ENCODE measurements around the gene DACH1.

DACH1 gene

GRCh38 chr13:71624653-71625600, 242.1 kb downstream of the DACH1 start:
- no peak for DNase-seq (ENCODE audit: low read depth in 3 of 3)

GRCh38 chr13:71621174-71622124, 245.6 kb downstream of the DACH1 start:
- DNase-seq (ENCODE audit: low read depth in 3 of 3): no peak

DNA sequence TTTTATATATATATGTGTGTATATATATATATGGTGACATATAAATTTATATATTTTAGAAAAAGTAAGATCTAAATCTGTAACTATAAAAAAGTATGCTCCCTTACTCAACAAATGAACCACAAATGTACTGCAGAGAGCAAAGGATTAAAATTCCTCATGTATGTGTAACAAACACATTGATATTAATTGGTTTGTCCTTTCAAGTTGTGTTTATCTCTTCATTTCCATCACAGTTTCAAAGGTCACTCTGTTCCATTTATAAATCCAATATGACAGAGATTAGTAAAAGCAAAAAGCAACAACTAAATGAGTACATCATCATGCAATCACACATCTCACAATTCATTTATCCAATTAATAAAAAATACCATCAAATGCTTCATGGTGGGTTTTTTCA, 247.9 kb downstream of the DACH1 start:
- DNase-seq (ENCODE audit: low read depth in 3 of 3): no peak

GRCh38 chr13:71618159-71618558, 248.8 kb downstream of the DACH1 start:
- DNase-seq (ENCODE audit: low read depth in 3 of 3): no peak

DNA sequence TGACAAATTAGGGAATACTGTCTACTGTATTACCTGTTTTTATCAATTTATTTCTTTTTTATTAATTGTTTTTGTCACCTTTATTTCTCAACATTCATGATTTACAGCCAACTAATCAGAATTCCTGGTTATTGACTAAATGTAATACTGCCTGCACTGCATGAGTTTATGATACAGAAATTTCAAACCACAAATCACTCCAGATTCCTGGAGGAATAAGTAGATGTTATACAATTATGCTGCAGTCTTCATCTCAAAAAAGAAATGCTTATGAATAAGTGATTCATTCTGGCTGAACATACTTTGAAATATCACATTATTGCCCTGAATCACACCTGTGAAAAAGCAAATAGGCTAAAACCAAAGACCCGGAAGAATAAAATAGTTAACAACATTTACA, 249.7 kb downstream of the DACH1 start:
- DNase-seq (ENCODE audit: low read depth in 3 of 3): no peak

DNA sequence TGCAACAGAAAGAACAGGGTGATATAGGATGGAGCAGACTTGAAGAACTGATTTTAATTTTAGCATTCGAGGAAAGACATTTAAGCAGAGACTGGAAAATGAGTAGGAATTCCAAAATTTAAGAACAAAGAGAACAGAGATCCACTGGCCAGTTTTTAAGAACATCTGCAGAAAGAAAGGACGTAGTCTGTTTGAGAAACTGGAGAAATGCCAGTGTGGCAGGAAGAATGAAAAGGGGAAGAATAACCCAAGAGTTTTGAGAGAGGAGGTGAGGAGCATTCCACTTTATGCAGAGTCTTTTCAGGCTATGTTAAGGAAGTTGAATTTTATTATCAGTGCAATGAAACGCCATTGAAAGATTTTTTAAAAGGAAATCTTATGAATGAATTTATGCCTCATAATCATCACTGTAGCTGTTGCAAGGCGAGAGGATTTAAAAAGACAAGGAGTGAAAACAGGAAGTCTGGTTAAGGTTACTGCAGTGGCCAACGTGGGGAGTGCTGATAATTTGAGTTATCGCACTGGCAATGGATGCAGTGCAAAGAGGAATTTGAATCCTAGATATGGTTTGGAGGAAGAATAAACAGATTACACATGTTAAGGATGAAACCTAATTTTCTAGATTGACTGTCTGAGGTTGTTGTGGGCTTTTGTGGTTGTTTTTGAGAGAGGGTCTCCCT, 253.8 kb downstream of the DACH1 start:
- no peak for DNase-seq (ENCODE audit: low read depth in 3 of 3)

DNA sequence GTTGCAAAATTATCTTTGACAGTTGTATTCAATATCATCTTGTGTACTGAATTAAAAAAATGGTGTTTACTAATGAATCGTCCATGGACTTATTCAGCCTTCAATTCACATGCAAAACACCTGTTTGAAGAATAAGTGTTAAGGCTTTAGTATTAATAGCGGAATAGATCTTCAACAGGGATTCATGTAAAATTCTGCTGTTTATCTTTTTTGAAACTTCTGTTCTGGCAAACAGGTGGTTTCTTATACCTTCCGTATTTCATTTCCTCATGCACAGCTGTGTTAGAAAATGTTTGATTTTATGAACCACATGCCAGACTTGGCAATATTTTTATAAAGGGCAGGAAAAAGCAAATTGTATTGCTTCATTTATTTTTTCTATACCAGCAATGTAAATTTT, 255.7 kb downstream of the DACH1 start:
- no peak for DNase-seq (ENCODE audit: low read depth in 3 of 3)

GRCh38 chr13:71610876-71611275, 256.1 kb downstream of the DACH1 start:
- DNase-seq (ENCODE audit: low read depth in 3 of 3): no peak

- no peak for DNase-seq (ENCODE audit: low read depth in 3 of 3)
Measured at GRCh38 chr13:71609271-71609670, 257.7 kb downstream of the DACH1 start.

DNA sequence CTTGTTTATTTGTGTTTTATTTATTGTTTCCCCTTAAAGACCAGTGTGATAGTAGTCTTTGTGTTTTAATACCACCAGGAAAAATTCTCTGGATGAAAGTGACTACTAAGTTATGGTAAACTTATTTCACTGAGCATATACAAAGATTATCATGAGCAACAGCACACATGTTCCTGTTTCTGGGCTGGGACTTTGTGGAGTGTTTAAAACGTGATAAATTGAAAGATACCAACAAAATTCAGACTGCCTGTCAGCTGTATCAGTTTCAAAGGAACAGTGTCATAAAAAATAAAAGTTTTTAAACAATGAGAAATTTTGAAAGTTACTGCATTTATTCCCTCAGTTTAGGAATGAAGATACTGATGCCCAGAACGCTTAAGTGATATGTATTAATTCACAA, 259.4 kb downstream of the DACH1 start:
- no peak for DNase-seq (ENCODE audit: low read depth in 3 of 3)

- DNase-seq (ENCODE audit: low read depth in 3 of 3): no peak
Measured at GRCh38 chr13:71606818-71607217, 260.2 kb downstream of the DACH1 start.

GRCh38 chr13:71605744-71606143, 261.3 kb downstream of the DACH1 start:
- DNase-seq (ENCODE audit: low read depth in 3 of 3): no peak

DNA sequence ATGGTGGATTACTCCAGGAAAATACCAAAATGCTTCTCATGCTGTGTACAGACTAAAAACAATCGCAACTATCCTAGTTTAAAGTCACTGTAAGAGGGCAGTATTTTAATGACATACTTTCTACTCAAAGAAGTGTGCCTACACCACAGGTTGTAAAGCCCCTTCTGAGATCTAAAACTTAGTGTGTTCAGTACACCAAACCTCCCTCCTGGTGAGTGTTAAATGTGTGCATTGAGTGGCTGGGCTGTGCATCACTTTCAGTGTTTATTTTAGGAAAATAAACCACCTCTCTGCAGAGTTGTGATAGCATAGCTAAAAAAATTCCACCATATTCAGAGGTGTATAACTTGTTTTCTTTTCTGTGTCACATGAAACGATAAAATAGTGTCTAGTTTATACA, 263.7 kb downstream of the DACH1 start:
- no peak for DNase-seq (ENCODE audit: low read depth in 3 of 3)

DNA sequence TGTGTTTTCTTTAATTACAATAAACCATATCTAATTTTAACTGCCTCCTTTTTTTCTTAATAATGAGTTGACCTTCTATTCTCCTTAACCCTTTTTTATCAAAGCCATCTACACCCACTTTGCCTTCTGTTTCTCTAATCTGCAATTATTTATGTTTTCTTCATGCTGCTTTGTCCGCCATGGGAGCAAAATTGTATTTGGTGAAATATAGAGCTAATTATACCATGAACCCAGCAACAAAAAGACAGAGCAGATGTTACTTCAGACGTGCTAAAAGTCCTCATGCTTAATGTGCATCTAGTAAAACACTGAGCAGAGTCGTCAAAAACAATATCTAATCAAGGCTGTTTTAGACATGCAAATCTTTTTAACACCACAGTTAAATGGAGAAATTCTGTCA, 264.7 kb downstream of the DACH1 start:
- no peak for DNase-seq (ENCODE audit: low read depth in 3 of 3)

- no peak for DNase-seq (ENCODE audit: low read depth in 3 of 3)
Measured at GRCh38 chr13:71597150-71597549, 269.9 kb downstream of the DACH1 start.

DNA sequence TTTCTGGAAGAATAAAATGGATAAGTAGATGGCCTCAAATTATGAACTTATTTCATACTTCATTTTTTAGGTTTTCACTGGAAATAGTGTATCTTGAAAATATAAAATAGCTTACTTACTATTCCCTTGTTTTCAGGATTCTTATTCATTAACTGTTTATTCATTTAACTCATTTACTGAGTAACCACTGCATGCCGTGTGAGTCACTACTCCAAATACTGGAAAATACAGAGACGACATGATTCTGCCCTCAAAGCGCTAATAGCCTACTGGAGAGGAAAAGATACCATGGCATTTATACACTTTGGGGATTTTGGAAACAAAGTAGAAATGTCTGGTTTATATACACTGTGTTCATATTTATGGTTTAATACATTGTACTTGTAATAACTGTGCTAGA, 270.9 kb downstream of the DACH1 start:
- no peak for DNase-seq (ENCODE audit: low read depth in 3 of 3)

GRCh38 chr13:71593566-71593965, 273.4 kb downstream of the DACH1 start:
- DNase-seq (ENCODE audit: low read depth in 3 of 3): no peak

DNA sequence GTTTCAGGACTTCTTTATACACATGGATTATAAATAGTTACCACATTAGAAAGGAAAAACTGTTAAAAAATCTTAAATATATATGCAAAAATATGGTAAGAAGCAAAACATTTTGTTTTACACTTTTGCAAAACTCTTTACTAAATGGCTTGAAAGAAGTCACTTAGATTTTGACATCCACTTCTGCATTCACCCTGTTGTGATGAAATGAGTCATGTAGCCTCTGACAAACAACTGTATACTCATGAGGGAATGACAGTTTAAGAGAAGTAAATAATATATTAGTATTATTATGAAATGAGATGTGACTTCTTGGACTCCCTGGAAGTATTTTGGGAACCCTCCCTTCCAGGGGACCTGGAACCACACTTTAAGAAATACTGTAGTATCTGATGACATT, 275.6 kb downstream of the DACH1 start:
- DNase-seq (ENCODE audit: low read depth in 3 of 3): no peak

DNA sequence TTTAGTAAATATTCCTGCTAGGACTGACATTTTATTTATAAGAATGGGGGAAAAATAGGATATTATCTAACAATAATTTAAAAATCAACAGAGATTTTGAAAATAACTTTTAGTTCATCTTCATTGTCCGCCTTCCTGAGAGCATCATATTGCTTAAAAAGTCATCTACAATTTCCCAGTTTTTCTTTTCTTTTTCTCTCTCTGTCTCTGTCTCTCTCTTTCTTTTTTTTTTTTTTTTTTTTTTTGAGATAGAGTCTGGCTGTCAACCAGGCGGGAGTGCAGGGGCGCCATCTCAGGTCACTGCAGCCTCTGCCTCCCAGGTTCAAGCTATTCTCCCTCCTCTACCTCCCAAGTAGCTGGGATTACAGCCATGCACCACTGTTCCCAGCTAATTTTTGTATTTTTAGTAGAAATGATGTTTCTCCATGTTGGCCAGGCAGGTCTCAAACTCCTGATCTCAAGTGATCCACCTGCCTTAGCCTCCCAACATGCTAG, 276.3 kb downstream of the DACH1 start:
- no peak for DNase-seq (ENCODE audit: low read depth in 3 of 3)

GRCh38 chr13:71589032-71589431, 278.0 kb downstream of the DACH1 start:
- no peak for DNase-seq (ENCODE audit: low read depth in 3 of 3)

DNA sequence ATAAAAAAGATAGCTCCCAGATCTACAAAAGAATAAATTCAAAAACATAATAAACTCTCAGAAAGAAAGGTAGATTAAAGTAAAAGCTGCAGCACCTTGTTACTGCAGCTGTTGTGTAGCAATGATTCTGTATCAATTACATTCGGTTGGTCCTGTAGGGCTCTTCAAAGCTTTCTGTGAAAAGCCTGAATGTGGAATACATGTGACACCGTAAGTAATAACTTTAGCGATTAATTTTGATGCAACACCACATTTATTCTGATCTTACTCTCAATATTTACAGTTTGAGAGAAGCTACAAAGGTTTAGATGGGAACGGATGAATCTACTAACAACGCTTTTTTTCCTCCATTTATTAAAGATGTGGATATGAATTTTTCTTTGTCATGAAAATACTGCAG, 279.2 kb downstream of the DACH1 start:
- no peak for DNase-seq (ENCODE audit: low read depth in 3 of 3)

- no peak for DNase-seq (ENCODE audit: low read depth in 3 of 3)
Measured at GRCh38 chr13:71587193-71587592, 279.8 kb downstream of the DACH1 start.

Measured in stimulated activated CD4-positive, alpha-beta T cell treated with anti-CD3 and anti-CD28 coated beads, TNF-alpha, amount 100 ng/mL, for 48 hours (primary cell).